ENCODE results near the gene MAB21L3. TPM values are rescaled to one million over a fixed set of nuclear protein-coding genes. Genes with fewer than 3 reads are reported as not detected.

MAB21L3 gene
- total and polyA plus RNA-seq, 4 donors: 0.13 to 0.42 (median 0.26) TPM

DNA sequence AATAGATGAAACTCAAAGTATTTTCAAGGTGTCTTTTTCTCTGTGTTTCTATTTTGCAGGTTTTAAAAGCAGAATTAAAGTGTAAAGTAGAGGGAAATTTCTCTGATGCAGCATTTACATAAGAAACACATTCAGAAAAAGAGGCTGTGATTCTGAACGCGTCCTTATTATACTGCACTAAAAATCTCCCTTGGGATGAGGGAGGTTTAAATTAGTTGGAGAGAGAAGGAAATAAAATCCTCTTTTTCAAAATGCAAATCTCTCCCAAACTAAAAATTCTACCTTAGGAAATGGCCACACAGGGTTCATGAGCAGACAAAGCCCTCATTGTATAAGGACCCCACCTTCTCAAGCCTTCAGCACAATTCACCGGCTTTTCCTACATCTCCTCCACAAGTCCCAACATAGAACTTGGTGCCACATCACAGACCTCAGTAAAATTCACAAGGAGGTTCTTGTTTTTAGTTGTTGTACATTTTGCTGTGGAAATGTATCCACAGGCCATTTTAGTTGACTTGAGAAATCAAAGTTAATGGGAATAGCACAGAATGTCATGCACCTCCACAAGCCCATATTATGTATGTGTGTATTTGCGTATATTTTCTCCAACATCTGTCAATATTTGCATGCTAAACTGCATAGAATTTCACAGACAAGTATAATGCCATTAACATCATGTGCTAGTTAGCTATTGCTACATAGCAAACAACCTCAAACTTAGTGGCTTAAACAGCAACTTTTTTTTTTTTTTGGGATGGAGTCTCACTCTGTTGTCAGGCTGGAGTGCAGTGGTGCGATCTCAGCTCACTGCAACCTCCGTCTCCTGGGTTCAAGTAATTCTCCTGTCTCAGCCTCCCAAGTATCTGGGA is 59.8 kb downstream of the MAB21L3 start:
- no peaks in the 10 kb centered on the region for H3K9me3 ChIP-seq (ENCODE audit: control insufficient read depth in 4 of 4, low read length in 3 of 4)
- no peak overlapping the region for H3K4me3 ChIP-seq (ENCODE audit: low read depth in 1 of 3, low read length in 3 of 3)
- TF ChIP-seq, protein P1, sequence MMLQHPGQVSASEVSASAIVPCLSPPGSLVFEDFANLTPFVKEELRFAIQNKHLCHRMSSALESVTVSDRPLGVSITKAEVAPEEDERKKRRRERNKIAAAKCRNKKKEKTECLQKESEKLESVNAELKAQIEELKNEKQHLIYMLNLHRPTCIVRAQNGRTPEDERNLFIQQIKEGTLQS (IDR thresholded peaks at IDR 0.05): no peak
- no peak for TF ChIP-seq SP1 (IDR thresholded peaks at IDR 0.05)
- TF ChIP-seq ZBTB33 (IDR thresholded peaks at IDR 0.05): no peak
- TF ChIP-seq HNF4A (conservative IDR thresholded peaks at IDR 0.05): no peak
- no peak for TF ChIP-seq NR2F2 (IDR thresholded peaks at IDR 0.05)
- no peak for TF ChIP-seq EGR1 (IDR thresholded peaks at IDR 0.05; ENCODE audit: low read depth in 2 of 2)
- no peak for TF ChIP-seq HNF4G (IDR thresholded peaks at IDR 0.05)
- no peak for TF ChIP-seq GABPA (IDR thresholded peaks at IDR 0.05 in 1 of 2, conservative IDR thresholded peaks at IDR 0.05 in 1 of 2)
- no peak for TF ChIP-seq CTCF (IDR thresholded peaks at IDR 0.05; ENCODE audit: low read depth, low read length, missing input control)
- no peak for TF ChIP-seq RAD21 (IDR thresholded peaks at IDR 0.05)
- no peak for TF ChIP-seq TAF1 (conservative IDR thresholded peaks at IDR 0.05)
- TF ChIP-seq FOXA2 (IDR thresholded peaks at IDR 0.05): no peak
- TF ChIP-seq YY1 (IDR thresholded peaks at IDR 0.05): no peak
- TF ChIP-seq RXRA (IDR thresholded peaks at IDR 0.05): no peak
- no peak for TF ChIP-seq FOXA1 (IDR thresholded peaks at IDR 0.05)
- TF ChIP-seq MAX (IDR thresholded peaks at IDR 0.05): no peak
- WGBS: 90% methylated on average over 6 of the region's 6 CpGs
- DNase-seq (ENCODE audit: low spot score): no peak
- no peaks in the 10 kb centered on the region for H3K27me3 ChIP-seq (ENCODE audit: control insufficient read depth in 4 of 4, insufficient read depth in 4 of 4, low read length in 3 of 4)
- H3K9ac ChIP-seq (ENCODE audit: low read depth in 1 of 2, low read length in 2 of 2): no peak overlapping the region
- H3K36me3 ChIP-seq (ENCODE audit: control insufficient read depth in 4 of 4, insufficient read depth in 3 of 4, low read depth in 1 of 4, low read length in 3 of 4): no peaks in the 10 kb centered on the region
- no peak overlapping the region for H3K27ac ChIP-seq (ENCODE audit: low read depth in 1 of 2, low read length in 2 of 2)
- H3K4me1 ChIP-seq (ENCODE audit: control insufficient read depth in 4 of 4, insufficient read depth in 4 of 4, low read length in 3 of 4): peaks cover 0 to 14% (median 4%) of the 10 kb centered on the region in 4 donors

GRCh38 chr1:116172666-116173065 is 61.5 kb downstream of the MAB21L3 start:
- Histone ChIP-seq H3K4me1 (ENCODE audit: control insufficient read depth in 4 of 4, insufficient read depth in 4 of 4, low read length in 3 of 4) (peaks cover 0 to 7% (median 3%) of the 10 kb centered on the region in 4 donors), H3K36me3 (ENCODE audit: control insufficient read depth in 4 of 4, insufficient read depth in 3 of 4, low read depth in 1 of 4, low read length in 3 of 4) (no peaks in the 10 kb centered on the region), H3K27ac (ENCODE audit: low read depth in 1 of 2, low read length in 2 of 2) (no peak overlapping the region), H3K9ac (ENCODE audit: low read depth in 1 of 2, low read length in 2 of 2) (no peak overlapping the region), H3K9me3 (ENCODE audit: control insufficient read depth in 4 of 4, low read length in 3 of 4) (no peaks in the 10 kb centered on the region), H3K4me3 (ENCODE audit: low read depth in 1 of 3, low read length in 3 of 3) (no peak overlapping the region), H3K27me3 (ENCODE audit: control insufficient read depth in 4 of 4, insufficient read depth in 4 of 4, low read length in 3 of 4) (no peaks in the 10 kb centered on the region)
- no peak for DNase-seq (ENCODE audit: low spot score)
- WGBS: 95% methylated on average over 1 of the region's 1 CpG
- TF ChIP-seq MAX (IDR thresholded peaks at IDR 0.05) (no peak), ZBTB33 (IDR thresholded peaks at IDR 0.05) (no peak), GABPA (IDR thresholded peaks at IDR 0.05 in 1 of 2, conservative IDR thresholded peaks at IDR 0.05 in 1 of 2) (no peak), YY1 (IDR thresholded peaks at IDR 0.05) (no peak), TAF1 (conservative IDR thresholded peaks at IDR 0.05) (no peak), RXRA (IDR thresholded peaks at IDR 0.05) (no peak), SP1 (IDR thresholded peaks at IDR 0.05) (no peak), HNF4G (IDR thresholded peaks at IDR 0.05) (no peak), RAD21 (IDR thresholded peaks at IDR 0.05) (no peak), FOXA2 (IDR thresholded peaks at IDR 0.05) (no peak), FOXA1 (IDR thresholded peaks at IDR 0.05) (no peak), NR2F2 (IDR thresholded peaks at IDR 0.05) (no peak), JUND (IDR thresholded peaks at IDR 0.05) (no peak), HNF4A (conservative IDR thresholded peaks at IDR 0.05) (no peak)
- TF ChIP-seq, protein P1 (IDR thresholded peaks at IDR 0.05): no peak
- TF ChIP-seq, protein P2, sequence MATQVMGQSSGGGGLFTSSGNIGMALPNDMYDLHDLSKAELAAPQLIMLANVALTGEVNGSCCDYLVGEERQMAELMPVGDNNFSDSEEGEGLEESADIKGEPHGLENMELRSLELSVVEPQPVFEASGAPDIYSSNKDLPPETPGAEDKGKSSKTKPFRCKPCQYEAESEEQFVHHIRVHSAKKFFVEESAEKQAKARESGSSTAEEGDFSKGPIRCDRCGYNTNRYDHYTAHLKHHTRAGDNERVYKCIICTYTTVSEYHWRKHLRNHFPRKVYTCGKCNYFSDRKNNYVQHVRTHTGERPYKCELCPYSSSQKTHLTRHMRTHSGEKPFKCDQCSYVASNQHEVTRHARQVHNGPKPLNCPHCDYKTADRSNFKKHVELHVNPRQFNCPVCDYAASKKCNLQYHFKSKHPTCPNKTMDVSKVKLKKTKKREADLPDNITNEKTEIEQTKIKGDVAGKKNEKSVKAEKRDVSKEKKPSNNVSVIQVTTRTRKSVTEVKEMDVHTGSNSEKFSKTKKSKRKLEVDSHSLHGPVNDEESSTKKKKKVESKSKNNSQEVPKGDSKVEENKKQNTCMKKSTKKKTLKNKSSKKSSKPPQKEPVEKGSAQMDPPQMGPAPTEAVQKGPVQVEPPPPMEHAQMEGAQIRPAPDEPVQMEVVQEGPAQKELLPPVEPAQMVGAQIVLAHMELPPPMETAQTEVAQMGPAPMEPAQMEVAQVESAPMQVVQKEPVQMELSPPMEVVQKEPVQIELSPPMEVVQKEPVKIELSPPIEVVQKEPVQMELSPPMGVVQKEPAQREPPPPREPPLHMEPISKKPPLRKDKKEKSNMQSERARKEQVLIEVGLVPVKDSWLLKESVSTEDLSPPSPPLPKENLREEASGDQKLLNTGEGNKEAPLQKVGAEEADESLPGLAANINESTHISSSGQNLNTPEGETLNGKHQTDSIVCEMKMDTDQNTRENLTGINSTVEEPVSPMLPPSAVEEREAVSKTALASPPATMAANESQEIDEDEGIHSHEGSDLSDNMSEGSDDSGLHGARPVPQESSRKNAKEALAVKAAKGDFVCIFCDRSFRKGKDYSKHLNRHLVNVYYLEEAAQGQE (IDR thresholded peaks at IDR 0.05): no peak
